Panc1 (cell line): ENCODE measurements around the gene ALKBH6. TPM values are rescaled to one million over a fixed set of nuclear protein-coding genes. Genes with fewer than 3 reads are reported as not detected.

ENCODE experiments used
- ATAC-seq: fragments of 200-7000 bp; cut with Tn5 transposase; 2 replicates; pipeline ENCODE4 v1.9.1; 2020; ENCODE audit warnings: mild to moderate bottlenecking, moderate library complexity
- BruUV-seq: library from RNA; stranded (reverse); fragments of 400-500 nt; replicated peaks from 2 replicates; lab custom pipeline; 2021; lab: Mats Ljungman, UMichigan
- CTCF ChIA-PET: fragments of 300-600 bp; sonication (Branson Sonifier 250); formaldehyde crosslinking; loops from one replicate; lab custom pipeline; 2022; ENCODE audit warnings: antibody characterized with exemption; lab: Charles Lee
- POLR2A ChIA-PET: fragments of 300-600 bp; sonication (Branson Sonifier 250); formaldehyde crosslinking; loops from one replicate; lab custom pipeline; 2022; ENCODE audit warnings: antibody characterized with exemption; lab: Charles Lee
- DNase-seq: peaks from one replicate; pipeline ENCODE4 v3.0.0-alpha.2; 2010; ENCODE audit warnings: low read depth, low spot score
- H3K27ac ChIP-seq: 2 replicates; pipeline ENCODE4 v1.5.1; 2011; ENCODE audit warnings: mild to moderate bottlenecking, low read length, inconsistent platforms
- H3K27me3 ChIP-seq: fragments of 200-500 bp; sonication (Bioruptor generic); 2 replicates; pipeline ENCODE4 v1.6.0; 2014; ENCODE audit warnings: low read length, inconsistent platforms; ENCODE audit not compliant: control insufficient read depth, insufficient read depth
- H3K36me3 ChIP-seq: fragments of 200-500 bp; sonication (Bioruptor generic); 2 replicates; pipeline ENCODE4 v1.5.1; 2014; ENCODE audit warnings: inconsistent platforms, mild to moderate bottlenecking, low read length, moderate library complexity; ENCODE audit not compliant: control insufficient read depth, insufficient read depth
- H3K4me1 ChIP-seq: 2 replicates; pipeline ENCODE4 v1.5.1; 2011; ENCODE audit warnings: inconsistent platforms, mild to moderate bottlenecking, low read length, moderate library complexity; ENCODE audit not compliant: control insufficient read depth, insufficient read depth
- H3K4me3 ChIP-seq, 2 experiments: 2 replicates each; pipeline ENCODE4 v1.5.1; 2011 to 2012; ENCODE audit warnings: low read depth in 2 of 2, low read length in 2 of 2, mild to moderate bottlenecking in 2 of 2, inconsistent platforms in 1 of 2, moderate library complexity in 1 of 2
- H3K9me3 ChIP-seq: fragments of 200-500 bp; sonication (Bioruptor generic); 2 replicates; pipeline ENCODE4 v1.5.1; 2014; ENCODE audit warnings: low read depth, mild to moderate bottlenecking, inconsistent platforms, low read length, moderate library complexity; ENCODE audit not compliant: control insufficient read depth, insufficient read depth
- POLR2AphosphoS5 ChIP-seq: IDR thresholded peaks from 2 replicates; pipeline ENCODE4 v1.6.1; 2012; ENCODE audit warnings: mild to moderate bottlenecking, low read depth, low read length, moderate library complexity
- SIN3A ChIP-seq: IDR thresholded peaks from 2 replicates; pipeline ENCODE4 v1.6.1; 2012; ENCODE audit warnings: low read depth, mild to moderate bottlenecking, low read length, moderate library complexity, borderline replicate concordance; ENCODE audit not compliant: insufficient read depth
- TCF7L2 ChIP-seq: IDR thresholded peaks from 2 replicates; pipeline ENCODE4 v1.6.1; 2011; ENCODE audit warnings: mild to moderate bottlenecking, low read depth, low read length, inconsistent platforms
- in situ Hi-C: cut with HindIII; loops from 2 replicates; pipeline ENCODE4 v1.10.0; 2016; ENCODE audit warnings: low sequenced_read_pairs, low pct_unique_long_range_greater_than_20kb
- intact Hi-C: fragments of 100-400 bp; cut with micrococcal nuclease; formaldehyde crosslinking; loops from one replicate; pipeline ENCODE4 v1.10.0; 2022; ENCODE audit not compliant: unreplicated experiment
- total RNA-seq: library from RNA; stranded (reverse); gene quantifications from one replicate; pipeline ENCODE4 v1.2.1, GENCODE V29; 2021; ENCODE audit not compliant: unreplicated experiment
- TF ChIP-seq, protein P1 (sequence below): fragments of 450-650 bp; IDR thresholded peaks from 2 replicates; pipeline ENCODE4 v1.5.1; 2017; ENCODE audit warnings: mild to moderate bottlenecking
- TF ChIP-seq, protein P2 (sequence below), 2 experiments: IDR thresholded peaks; 2 replicates each; pipeline ENCODE4 v1.6.1; 2011 to 2012; ENCODE audit warnings: low read depth in 2 of 2, control low read depth in 1 of 2, low read length in 1 of 2, mild to moderate bottlenecking in 1 of 2, moderate library complexity in 1 of 2; ENCODE audit not compliant: insufficient read depth in 1 of 2

ALKBH6 gene
- total RNA-seq, 1 experiment from 2014 or later: 44.8 TPM

DNA sequence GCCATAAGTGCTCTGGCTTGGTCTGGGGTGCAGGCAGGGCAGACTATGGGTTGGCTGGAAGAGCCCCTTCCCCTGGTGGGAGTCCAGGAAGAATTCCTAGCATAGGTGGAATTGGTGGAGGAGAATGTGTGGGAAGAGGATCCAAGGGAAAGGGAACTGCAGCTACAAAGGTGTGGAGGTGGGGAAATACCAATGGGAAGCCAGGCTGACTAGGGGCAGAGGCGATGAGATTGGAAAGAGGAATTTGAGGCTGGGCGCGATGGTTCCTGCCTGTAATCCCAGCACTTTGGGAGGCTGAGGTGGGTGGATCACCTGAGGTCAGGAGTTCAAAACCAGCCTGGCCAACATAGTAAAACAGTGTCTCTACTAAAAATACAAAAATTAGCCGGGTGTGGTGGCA lies 23.9 kb downstream of the ALKBH6 start:
- ChIA-PET CTCF (no interaction called here), POLR2A (no interaction called here)
- ATAC-seq (no peak), DNase-seq (no peak)
- Histone ChIP-seq H3K9me3 (no peaks in the 10 kb centered on the region), H3K4me3 (no peak overlapping the region), H3K36me3 (no peaks in the 10 kb centered on the region), H3K27ac (no peak overlapping the region), H3K27me3 (no peaks in the 10 kb centered on the region), H3K4me1 (peaks cover 4% of the 10 kb centered on the region)
- no TSS peak for BruUV-seq
- intact Hi-C loops: no loop called here
- TF ChIP-seq SIN3A: no peak
- no peak for TF ChIP-seq POLR2AphosphoS5
- TF ChIP-seq TCF7L2: no peak
- TF ChIP-seq, protein P1, sequence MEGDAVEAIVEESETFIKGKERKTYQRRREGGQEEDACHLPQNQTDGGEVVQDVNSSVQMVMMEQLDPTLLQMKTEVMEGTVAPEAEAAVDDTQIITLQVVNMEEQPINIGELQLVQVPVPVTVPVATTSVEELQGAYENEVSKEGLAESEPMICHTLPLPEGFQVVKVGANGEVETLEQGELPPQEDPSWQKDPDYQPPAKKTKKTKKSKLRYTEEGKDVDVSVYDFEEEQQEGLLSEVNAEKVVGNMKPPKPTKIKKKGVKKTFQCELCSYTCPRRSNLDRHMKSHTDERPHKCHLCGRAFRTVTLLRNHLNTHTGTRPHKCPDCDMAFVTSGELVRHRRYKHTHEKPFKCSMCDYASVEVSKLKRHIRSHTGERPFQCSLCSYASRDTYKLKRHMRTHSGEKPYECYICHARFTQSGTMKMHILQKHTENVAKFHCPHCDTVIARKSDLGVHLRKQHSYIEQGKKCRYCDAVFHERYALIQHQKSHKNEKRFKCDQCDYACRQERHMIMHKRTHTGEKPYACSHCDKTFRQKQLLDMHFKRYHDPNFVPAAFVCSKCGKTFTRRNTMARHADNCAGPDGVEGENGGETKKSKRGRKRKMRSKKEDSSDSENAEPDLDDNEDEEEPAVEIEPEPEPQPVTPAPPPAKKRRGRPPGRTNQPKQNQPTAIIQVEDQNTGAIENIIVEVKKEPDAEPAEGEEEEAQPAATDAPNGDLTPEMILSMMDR: no peak
- TF ChIP-seq, protein P2, sequence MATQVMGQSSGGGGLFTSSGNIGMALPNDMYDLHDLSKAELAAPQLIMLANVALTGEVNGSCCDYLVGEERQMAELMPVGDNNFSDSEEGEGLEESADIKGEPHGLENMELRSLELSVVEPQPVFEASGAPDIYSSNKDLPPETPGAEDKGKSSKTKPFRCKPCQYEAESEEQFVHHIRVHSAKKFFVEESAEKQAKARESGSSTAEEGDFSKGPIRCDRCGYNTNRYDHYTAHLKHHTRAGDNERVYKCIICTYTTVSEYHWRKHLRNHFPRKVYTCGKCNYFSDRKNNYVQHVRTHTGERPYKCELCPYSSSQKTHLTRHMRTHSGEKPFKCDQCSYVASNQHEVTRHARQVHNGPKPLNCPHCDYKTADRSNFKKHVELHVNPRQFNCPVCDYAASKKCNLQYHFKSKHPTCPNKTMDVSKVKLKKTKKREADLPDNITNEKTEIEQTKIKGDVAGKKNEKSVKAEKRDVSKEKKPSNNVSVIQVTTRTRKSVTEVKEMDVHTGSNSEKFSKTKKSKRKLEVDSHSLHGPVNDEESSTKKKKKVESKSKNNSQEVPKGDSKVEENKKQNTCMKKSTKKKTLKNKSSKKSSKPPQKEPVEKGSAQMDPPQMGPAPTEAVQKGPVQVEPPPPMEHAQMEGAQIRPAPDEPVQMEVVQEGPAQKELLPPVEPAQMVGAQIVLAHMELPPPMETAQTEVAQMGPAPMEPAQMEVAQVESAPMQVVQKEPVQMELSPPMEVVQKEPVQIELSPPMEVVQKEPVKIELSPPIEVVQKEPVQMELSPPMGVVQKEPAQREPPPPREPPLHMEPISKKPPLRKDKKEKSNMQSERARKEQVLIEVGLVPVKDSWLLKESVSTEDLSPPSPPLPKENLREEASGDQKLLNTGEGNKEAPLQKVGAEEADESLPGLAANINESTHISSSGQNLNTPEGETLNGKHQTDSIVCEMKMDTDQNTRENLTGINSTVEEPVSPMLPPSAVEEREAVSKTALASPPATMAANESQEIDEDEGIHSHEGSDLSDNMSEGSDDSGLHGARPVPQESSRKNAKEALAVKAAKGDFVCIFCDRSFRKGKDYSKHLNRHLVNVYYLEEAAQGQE (IDR thresholded peaks at IDR 0.05; ENCODE audit: insufficient read depth in 1 of 2, low read depth in 2 of 2, low read length in 1 of 2): no peak
- in situ Hi-C loops: no loop called here

DNA sequence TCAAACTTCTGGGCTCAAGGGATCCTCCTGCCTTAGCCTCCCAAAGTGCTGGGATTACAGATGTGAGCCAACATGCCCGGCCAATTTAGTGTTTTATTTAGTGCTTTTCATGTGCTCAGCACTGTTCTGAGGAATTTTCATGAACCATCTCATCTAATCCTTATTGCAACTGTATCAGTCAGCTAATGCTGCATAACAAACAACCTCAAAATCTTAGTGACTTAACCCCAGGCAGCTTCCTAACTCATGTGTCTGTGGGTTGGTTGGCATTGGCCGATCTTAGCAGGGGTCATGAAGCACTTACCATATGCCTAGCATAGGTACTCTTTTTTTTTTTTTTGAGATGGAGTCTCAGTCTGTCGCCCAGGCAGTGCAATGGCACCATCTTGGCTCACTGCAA lies 25.2 kb downstream of the ALKBH6 start:
- no peaks in the 10 kb centered on the region for H3K4me1 ChIP-seq
- ChIA-PET POLR2A (no interaction called here), CTCF (no interaction called here)
- intact Hi-C loops: no loop called here
- ATAC-seq (no peak), DNase-seq (no peak)
- H3K4me3 ChIP-seq: no peak overlapping the region
- in situ Hi-C loops: no loop called here
- BruUV-seq: no TSS peak
- no peaks in the 10 kb centered on the region for H3K27me3 ChIP-seq
- no peaks in the 10 kb centered on the region for H3K36me3 ChIP-seq
- H3K27ac ChIP-seq: no peak overlapping the region
- no peaks in the 10 kb centered on the region for H3K9me3 ChIP-seq
- TF ChIP-seq, protein P1: no peak
- TF ChIP-seq, protein P2 (IDR thresholded peaks at IDR 0.05; ENCODE audit: insufficient read depth in 1 of 2, low read depth in 2 of 2, low read length in 1 of 2): no peak
- TF ChIP-seq POLR2AphosphoS5: no peak
- TF ChIP-seq TCF7L2: no peak
- no peak for TF ChIP-seq SIN3A
